HG03103 (cell line): Measurements from ENCODE around the gene DQX1.
"Not testable (repeated sequence)": the region's sequence is repeated elsewhere in the genome, so short reads cannot be mapped to it uniquely, and the experiment has no call there.

Experiments
- ATAC-seq: cut with Tn5 transposase; IDR thresholded peaks from one replicate; pipeline ENCODE4 v1.9.1; 2021; ENCODE audit warnings: low read depth; ENCODE audit not compliant: unreplicated experiment

DQX1 gene

GRCh38 chr2:74525717-74526648 lies at the start of gene DQX1:
Gene DQX1, minus strand, starts transcription at chr2:74526231. Its CDS starts 502 bp downstream, at chr2:74525729.
- peak; percentile 36 for ATAC-seq

- no peak for ATAC-seq
Measured at GRCh38 chr2:74575320-74575719, 49.3 kb upstream of the DQX1 start.

- peak; percentile 33 for ATAC-seq
Measured at GRCh38 chr2:74573747-74574562, 47.9 kb upstream of the DQX1 start.

GRCh38 chr2:74572178-74572925 lies 46.3 kb upstream of the DQX1 start:
- ATAC-seq = no peak

GRCh38 chr2:74571058-74571457 lies 45.0 kb upstream of the DQX1 start:
- ATAC-seq = peak; percentile 69

GRCh38 chr2:74569686-74570085 lies 43.7 kb upstream of the DQX1 start:
- no peak for ATAC-seq

GRCh38 chr2:74567881-74568280 lies 41.9 kb upstream of the DQX1 start:
- no peak for ATAC-seq

GRCh38 chr2:74566754-74567085 lies 40.7 kb upstream of the DQX1 start:
- no peak for ATAC-seq

GRCh38 chr2:74566076-74566753 lies 40.2 kb upstream of the DQX1 start:
- no peak for ATAC-seq

GRCh38 chr2:74564222-74564621 lies 38.2 kb upstream of the DQX1 start:
- no peak for ATAC-seq

- no peak for ATAC-seq
Measured at GRCh38 chr2:74562126-74562775, 36.2 kb upstream of the DQX1 start.

- not testable (repeated sequence) for ATAC-seq
Measured at GRCh38 chr2:74561022-74561421, 35.0 kb upstream of the DQX1 start.

- ATAC-seq = no peak
Measured at GRCh38 chr2:74560591-74560990, 34.6 kb upstream of the DQX1 start.

GRCh38 chr2:74559912-74560311 lies 33.9 kb upstream of the DQX1 start:
- ATAC-seq = no peak

GRCh38 chr2:74558284-74559230 lies 32.5 kb upstream of the DQX1 start:
- ATAC-seq = no peak

GRCh38 chr2:74556831-74557370 lies 30.9 kb upstream of the DQX1 start:
- ATAC-seq = no peak

- no peak for ATAC-seq
Measured at GRCh38 chr2:74556159-74556558, 30.1 kb upstream of the DQX1 start.

GRCh38 chr2:74555610-74556103 lies 29.6 kb upstream of the DQX1 start:
- no peak for ATAC-seq
